Activated CD8-positive, alpha-beta memory T cell treated with anti-CD3 and anti-CD28 coated beads for 48 hours (primary cell): ENCODE data around the gene PTGIS.

Experiments used
- DNase-seq, 3 experiments: peaks; one replicate each; pipeline ENCODE4 v3.0.0-alpha.2; 2020; ENCODE audit warnings: low read depth in 2 of 3, low spot score in 2 of 3

Gene PTGIS

DNA sequence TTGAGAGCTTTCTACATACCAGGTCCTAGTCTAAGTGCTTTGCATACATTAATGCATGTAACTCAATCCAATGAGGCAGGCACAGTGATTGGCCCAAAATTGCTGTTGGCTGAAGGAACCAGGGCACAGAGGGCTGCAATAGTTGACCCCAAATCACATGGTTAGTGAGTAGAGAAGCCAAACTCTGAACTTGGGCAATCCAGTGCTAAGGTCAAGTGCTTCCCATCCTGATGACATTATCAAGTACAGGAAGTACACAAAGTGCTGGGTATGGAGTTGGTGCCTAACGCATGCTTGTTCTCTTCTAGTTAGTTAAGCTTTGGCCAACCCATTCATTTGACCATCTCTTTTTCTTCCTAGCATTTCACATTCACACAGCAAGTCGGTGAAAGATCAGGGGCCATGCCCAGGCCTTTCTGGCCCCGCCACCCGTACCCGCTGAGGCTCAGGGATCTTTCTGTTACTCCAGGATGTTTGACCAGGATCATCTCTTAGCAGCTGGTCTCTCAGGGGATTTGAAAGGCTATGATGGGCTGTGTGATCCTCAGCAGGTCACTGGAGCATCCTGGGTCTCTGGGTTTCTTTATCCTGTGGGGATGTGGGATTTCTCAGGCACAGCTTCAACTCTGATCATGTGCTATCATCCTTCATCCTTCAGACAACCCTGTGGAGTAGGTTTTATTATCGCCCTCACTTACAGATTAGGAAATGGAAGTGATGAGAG is 92.5 kb downstream of the PTGIS start:
- DNase-seq: no peak

DNA sequence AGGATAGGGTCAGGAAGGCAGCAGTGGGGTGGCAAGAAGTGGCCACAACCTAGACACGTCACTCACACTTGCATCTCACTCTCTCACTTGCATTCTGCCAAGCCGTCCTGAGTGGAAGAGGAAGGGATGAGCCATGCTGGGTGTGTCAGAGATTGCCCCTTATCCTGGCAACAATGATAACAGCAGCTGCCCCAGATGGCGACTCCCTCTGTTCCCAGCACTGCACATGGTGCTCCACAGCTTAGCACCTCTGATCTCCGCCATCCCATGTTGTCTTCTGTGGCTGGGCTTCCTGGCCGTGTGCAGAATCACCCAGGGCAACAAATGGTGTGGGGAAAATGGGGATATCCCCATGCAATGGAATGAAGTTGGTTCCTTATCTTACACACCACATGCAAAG is 96.5 kb downstream of the PTGIS start:
- DNase-seq: no peak

DNA sequence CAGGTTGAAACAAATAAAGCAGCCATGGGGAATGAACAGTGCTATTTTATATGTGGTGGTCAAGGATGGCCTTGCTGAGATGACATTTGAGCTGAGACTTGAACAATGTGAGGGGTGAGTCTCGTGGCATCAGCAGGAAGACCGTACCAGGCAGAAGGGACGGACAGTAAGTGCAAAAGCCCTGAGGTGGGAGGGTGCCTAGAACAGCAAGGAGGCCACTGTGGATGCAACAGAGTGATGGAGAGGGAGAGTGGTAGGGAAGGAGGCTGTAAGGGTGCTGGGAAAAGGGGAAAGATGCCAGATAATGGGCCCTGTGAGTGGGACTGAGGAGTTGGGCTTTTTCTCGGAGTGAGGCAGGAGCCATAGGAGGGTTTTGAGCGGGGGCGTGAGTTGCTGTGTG is 97.0 kb downstream of the PTGIS start:
- DNase-seq: no peak

GRCh38 chr20:49469060-49469459 is 98.9 kb downstream of the PTGIS start:
- DNase-seq: no peak

DNA sequence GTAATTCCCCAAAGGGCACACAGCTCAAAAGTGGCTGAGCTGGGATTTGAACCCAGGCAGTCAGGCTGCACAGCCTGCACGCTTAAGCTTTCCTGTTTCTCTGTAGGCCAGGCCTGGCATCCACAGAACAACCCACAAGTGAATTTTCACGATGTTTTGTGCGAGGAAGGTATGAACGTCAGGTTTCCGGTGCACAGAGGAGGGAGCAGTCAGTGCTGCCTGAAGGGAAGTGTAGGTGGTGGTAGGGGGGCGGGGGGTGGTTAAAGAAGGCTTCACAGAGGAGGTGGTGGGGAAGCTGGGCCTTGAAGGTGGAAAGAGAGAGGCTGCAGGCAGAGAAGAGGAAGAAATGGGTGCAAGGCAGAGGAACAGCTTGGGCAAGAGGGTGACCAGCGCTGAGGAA is 99.5 kb downstream of the PTGIS start:
- no peak for DNase-seq

- no peak for DNase-seq
Observed at GRCh38 chr20:49466114-49466912, 101.6 kb downstream of the PTGIS start.

DNA sequence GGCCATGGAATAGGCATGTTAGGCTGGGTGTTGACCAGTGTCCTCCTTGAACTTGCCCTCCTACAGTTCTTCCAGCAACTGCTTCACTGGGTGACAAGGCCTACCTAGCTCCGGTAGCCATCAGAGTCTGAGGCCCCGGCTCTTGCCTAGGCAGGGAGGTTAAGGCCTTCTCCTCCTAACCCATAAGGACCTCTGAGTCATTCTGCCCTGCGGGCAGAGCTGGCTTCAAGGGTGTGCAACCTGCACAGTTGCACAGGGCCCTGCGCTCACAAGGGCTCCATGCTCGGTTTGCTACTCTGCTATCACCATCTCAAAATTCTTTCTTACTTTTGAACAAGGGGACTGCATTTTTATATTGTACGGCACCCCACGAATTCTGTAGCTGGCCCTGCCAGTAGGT is 103.4 kb downstream of the PTGIS start:
- DNase-seq: no peak

DNA sequence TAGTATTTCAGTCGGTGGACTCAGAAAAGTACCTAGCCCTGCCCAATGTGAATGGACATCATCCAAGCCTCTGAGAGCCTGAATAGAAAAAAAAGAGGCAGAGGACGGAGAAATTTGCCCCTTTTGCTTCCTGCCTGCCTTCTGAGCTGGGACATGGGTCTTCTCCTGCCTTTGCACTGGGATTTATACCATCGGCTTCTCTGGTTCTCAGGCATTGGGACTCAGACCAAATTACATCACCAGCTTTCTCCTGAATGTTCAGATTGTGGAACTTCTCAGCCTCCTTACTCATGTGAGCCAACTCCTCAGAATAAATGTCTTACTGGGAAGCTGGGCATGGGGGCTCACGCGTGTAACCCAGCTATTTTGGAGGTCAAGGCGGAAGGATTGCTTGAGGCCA is 105.3 kb downstream of the PTGIS start:
- no peak for DNase-seq

- no peak for DNase-seq
Observed at GRCh38 chr20:49461894-49462620, 105.9 kb downstream of the PTGIS start.

DNA sequence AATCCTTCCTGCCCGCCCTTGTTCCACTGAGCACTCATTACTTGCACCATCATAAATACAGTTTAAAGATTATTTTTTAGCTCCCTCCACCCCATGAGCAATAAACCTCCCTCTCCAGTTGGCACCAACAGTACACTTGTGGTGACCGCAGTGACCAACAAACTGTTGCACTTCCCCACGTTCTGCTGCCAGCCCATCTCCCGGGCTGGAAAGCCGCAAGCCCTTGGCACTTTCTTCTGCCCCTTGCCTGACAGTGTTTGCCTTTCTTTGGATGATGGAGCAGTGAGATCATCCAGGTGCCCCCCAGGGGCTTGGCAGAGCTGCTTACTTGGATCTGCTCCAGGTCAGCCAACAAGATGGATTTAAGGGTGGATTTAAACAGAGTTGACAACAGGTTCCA is 107.0 kb downstream of the PTGIS start:
- no peak for DNase-seq

DNA sequence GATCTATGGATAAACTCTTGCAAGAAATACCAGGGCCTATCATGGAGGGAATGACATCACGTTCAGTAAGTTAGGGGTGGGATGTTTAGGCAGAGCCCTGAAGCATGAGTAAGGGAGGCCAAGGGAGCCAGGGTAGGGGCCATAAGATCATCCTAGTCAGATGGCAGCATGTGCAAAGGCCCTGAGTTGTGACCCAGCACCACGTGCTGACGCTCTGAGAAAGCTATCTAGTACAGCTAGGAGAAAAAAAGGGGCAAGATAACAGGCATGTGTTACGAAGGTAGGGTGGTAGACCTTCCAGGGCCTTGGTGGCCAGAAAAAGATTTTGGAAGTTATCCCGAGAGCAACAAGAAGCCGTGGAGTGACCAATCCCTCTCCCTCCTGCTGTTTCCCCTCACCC is 107.8 kb downstream of the PTGIS start:
- no peak for DNase-seq

GRCh38 chr20:49459684-49460083 is 108.3 kb downstream of the PTGIS start:
- no peak for DNase-seq

- no peak for DNase-seq
Observed at GRCh38 chr20:49457444-49457843, 110.5 kb downstream of the PTGIS start.

DNA sequence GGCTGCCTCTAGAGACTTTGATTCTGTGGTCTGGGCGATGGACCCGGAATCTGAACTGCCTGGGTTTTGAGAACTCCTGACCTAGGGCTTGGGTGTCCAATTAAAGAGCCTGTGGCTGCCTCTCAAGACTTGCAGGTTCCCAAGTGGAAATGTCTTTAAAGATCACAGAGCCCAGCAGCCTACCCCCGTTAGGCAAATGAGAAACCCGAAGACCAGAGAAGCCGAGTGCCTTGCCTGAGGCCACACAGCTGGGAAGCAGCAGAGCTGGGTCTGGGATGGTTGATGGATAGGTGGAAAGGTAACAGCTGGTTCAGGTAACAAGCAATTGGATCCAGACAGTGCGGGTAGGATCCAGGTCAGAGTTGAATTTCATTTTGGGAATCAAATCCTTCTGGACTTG is 111.3 kb downstream of the PTGIS start:
- no peak for DNase-seq

DNA sequence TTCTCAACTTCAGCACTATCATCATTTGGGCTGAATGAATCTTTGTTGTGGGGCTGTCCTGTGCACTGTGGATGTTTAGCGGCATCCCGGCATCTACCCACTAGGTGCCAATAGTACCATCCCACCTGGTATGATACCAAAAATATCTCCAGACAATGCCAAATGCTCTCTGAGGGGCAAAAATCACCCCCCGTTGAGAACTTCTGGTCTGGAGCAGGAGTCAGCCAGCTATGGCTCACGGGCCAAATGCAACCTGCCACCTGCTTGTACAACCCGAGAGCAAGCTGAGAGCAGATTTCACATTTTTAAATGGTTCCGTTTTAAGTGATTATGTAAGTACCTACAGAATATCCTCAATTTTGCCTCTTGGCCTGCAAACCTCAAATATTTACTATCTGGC is 112.2 kb downstream of the PTGIS start:
- DNase-seq: no peak
